GM18867 (cell line): ENCODE results near the gene PTPA.

Source experiments
- ATAC-seq: cut with Tn5 transposase; IDR thresholded peaks from one replicate; pipeline ENCODE4 v1.9.1; 2021; ENCODE audit warnings: mild to moderate bottlenecking, moderate library complexity; ENCODE audit not compliant: unreplicated experiment

Gene PTPA

DNA sequence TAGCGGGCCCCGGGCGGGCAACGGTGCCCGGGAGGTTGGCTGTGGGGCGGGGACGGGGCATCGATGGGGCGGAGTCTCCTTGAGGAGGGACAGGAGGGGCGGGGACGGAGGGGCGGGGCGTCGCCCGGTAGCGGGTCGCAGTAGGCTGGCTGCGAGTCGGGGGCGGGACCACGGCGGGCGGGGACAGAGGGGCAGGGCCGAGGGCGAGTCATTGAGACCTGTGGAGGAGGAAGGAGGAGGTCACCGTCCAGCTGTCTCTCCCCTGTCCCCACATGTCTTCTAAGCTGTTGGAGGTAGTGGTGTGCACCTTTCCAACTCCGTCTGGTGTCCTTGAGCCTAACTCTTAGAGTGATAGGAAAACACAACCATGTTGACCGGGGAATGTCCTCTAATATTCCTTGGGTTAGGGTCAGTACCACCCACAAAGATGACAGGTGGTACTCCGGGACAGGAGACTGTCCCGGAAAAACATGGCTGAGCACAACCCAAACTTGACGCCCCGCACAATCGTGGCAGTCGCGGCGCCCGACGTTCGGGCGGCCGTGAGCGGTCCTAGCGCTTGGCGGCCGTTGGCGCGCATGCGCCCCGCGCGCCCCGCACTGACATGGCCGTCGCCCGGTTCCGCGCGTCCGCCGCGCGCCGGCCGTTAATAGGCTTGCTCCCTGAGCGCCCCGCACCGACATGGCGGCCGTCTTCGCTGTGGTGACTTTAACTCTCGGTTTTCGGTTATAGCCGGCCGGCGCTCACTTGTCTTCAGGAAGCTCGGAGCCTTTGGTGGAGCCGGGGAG lies at the start of gene PTPA, which contains the start of gene CRAT:
PTPA (plus strand) TSS at position 676 of the 788 bp plus-strand sequence. CDS start 186 bp downstream, outside the sequence.
CRAT (minus strand) TSS at position 54 of the 788 bp plus-strand sequence. CDS start 284 bp downstream, outside the sequence.
- peak; percentile 80 for ATAC-seq

DNA sequence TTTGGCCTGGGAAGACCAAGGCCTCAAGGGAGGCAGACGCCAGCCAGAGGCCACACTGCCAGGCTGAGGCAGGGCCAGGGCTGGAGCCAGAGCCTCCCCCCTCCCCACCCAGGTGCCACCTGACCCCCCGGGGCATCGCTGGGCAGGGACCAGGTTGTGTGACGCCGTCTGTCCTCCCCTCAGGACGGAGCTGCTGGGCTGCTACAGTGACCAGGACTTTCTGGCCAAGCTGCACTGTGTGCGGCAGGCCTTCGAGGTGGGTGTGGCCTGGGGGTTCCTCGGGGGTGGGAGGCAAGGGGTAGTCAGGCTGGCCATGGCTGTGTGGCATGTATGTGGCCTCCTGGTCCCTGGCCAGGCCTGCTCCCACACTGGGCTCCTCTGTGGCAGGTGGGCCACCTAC lies 48.2 kb upstream of the PTPA start:
- no peak for ATAC-seq

DNA sequence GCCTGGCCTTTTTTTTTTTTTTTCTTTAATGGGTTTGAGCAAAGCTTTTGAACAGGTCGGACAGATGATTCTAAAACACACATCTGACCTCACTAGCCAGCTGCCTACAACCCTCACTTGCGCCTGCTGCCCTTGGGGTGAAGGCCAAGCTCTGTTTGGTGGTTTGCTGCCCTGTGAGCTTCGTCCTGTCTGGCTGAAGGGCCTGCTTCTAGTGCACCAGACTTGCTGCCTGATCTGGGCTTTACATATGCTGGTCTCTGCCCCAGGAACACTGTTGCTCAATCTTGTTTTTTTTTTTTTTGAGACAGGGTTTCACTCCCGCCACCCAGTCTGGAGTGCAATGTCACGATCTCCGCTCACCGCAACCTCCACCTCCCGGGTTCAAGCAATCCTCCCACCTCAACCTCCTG lies 46.7 kb upstream of the PTPA start:
- ATAC-seq, result no peak

GRCh38 chr9:129068110-129068509 lies 43.1 kb upstream of the PTPA start:
- no peak for ATAC-seq

- no peak for ATAC-seq
These were observed 42.0 kb upstream of the PTPA start for GRCh38 chr9:129068990-129069861.

DNA sequence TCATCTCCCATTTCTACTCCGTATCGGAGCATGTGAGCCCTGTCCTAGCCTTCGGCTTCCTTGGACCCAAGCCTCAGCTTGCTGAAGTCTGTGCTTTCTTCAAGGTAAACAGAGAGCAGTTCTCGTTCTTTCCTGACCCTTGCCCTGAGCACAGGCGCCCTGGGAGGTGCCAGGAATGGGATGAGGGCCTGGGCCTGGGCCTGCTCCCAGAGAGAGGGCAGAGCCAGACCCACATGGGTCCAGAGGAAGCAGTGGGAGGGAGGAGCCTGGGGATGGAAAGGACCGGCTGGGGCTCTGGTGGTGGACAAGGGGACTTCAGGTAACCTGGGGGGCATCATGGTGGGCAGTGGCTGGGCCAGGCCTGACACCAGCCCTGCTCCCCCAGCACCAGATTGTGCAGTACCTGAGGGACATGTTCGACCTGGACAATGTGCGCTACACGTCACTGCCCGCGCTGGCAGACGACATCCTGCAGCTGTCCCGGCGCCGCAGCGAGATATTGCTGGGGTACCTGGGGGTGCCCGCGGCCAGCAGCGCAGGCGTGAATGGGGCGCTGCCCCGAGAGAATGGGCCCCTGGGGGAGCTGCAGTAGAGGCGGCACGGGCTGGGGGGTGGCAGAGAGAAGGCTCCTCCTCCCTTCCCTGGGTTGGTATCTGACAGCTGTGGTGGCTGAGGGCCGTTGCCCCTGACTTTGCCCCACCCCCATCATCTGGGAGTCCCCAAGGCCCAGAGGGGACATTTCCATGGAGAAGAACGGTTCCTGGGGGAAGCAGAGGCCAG lies 41.2 kb upstream of the PTPA start:
- no peak for ATAC-seq

GRCh38 chr9:129070696-129071525 lies 40.3 kb upstream of the PTPA start:
- ATAC-seq, result no peak

GRCh38 chr9:129071526-129072126 lies 39.6 kb upstream of the PTPA start:
- no peak for ATAC-seq

DNA sequence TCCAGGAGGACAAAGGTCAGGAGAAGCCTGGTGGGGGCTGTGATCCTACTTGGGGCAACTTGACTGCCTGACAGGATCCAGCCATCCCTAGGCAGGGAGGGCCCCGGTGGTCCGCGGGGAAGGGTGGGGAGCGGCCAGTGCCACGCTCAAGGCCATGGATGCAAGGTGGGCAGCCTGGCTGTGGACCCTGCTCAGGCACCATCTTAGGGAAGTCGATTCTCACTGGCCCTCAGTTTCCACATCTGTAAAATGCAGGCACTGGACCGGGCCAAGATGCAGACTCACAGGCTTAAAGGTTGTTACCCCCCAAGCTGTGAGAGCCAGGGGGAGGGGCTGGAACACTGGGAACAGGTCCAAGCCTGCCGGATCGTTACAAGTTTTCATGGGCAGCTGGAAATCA lies 39.0 kb upstream of the PTPA start:
- no peak for ATAC-seq

DNA sequence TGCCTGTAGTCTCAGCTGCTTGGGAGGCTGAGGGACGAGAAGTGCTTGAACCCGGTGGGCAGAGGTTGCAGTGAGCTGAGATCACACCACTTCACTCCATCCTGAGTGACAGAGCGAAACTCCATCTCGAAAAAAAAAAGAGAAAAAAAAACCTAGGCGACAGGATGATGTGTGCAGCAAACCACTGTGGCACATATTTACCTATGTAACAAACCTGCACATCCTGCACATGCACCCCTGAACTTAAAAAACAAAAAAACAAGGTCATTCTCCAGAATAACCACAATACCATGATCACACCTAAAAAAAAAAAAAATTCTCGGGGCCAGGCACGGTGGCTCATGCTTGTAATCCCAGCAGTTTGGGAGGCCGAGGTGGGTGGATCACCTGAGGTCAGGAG lies 37.8 kb upstream of the PTPA start:
- no peak for ATAC-seq

DNA sequence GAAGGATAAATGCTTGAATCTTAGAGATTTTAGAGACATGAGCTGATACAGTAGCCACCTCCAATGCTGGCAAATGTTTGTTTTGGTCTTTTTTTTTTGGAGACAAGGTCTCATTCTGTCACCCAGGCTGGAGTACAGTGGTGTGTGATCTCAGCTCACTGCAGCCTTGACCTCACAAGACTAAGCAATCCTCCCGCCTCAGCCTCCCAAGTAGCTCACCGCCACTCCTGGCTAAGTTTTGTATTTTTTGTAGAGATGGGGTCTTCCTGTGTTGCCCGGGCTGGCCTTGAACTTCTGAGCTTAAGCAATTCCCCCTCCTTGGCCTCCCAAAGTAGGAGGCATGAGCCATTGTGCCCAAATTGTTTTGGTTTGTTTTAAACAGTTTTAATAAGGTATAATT lies 37.1 kb upstream of the PTPA start:
- no peak for ATAC-seq

DNA sequence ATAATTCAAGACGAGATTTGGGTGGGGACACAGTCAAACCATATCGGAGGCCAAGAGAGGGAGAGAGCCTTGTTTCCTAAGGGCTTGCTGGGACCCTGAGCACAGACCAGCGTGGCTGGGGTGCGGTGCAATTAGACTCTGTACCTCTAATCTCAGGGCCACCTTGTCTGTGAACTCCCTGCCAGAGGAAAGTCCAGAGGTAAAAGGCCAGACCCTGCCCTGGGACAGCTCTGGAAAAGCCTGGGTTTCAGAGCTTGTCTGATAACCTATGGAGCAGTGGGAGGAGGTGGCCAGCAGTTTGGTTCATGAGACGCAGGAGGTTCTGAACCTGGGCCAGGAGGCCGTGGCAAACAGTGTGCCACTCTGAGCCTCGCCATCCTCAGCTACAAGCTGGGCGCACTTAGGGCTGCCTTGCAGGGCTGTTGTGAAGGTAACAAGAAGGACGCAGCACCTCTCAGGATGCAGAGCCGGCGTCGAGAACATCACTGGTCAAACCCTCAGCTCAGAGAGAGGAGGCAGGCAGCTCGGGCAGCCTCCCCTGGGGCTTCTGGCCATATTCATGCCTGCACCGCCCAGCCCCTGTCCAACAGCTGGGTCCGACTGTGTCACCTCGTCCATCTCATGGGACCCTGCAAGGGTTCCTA lies 35.1 kb upstream of the PTPA start:
- ATAC-seq, result no peak

- ATAC-seq, result no peak
These were observed 34.6 kb upstream of the PTPA start for GRCh38 chr9:129076640-129077037.

DNA sequence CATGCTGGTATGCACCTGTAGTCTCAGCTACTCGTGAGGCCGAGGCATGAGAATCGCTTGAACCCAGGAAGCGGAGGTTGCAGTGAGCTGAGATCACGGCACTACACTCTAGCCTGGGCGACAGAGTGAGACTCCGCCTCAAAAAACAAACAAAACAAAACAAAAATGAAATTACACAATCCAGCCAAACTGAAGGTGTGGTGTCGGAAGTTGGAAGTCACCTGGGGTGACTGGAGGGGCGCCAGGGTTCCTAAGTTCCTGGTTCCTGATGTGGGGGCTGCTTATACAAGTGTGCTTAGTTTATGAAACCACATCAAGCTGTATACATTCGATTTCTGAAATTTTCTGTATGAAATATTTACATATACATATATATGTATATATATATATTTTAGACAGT lies 34.0 kb upstream of the PTPA start:
- ATAC-seq, result no peak

DNA sequence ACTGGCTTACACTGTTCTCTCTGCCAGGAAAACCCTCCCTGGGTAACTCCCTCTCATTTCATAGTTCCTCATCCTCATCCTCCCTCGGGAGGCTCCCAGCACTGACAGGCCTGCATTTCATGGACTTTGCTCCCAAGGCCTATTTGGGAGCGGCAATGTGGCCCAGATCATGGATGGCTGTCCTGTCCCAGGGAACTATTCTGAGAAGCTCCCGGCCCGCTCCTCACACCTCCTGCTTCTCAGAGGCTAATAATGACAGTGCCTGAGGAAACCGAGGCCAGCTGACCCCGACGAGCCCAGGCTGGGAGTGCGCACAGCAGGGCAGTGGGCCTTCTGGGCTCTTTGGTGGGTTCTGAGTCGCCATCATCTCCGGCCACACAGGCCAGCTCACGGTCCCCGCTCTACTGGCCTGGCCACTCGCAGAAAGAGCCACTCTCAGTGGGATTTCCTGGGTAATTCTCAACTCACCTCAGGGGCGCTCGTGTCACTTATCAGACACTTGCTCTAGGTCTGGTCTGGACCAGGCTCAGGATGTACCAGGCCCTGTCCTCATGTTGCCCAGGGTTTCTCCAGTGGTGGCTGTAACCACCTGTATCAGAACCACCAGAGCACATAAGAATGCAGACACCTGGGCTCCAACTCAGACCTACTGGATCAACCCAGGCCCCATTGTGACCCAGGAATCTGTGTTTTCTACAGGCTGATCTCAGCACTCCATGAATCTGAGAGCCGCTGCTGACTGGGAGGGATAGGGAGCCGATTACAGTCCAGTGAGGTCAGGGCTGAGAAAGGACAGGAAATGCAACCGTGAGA lies 32.3 kb upstream of the PTPA start:
- ATAC-seq, result no peak

DNA sequence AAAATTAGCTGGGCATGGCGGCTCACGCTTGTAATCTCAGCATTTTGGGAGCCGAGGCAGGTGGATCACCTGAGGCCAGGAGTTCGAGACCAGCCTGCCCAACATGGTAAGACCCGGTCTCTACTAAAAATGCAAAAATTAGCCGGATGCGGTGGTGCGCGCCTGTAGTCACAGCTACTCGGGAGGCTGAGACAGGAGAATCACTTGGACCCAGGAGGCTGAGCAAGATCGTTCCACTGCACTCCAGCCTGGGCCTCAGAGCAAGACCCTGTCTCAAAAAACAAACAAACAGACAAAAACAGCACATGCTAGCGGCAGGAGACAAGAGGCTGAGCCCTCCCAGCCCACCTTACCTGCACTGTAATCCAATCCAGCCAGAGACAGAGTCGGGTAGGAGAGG lies 31.4 kb upstream of the PTPA start:
- no peak for ATAC-seq

GRCh38 chr9:129080298-129080600 lies 31.0 kb upstream of the PTPA start:
- ATAC-seq, result no peak

DNA sequence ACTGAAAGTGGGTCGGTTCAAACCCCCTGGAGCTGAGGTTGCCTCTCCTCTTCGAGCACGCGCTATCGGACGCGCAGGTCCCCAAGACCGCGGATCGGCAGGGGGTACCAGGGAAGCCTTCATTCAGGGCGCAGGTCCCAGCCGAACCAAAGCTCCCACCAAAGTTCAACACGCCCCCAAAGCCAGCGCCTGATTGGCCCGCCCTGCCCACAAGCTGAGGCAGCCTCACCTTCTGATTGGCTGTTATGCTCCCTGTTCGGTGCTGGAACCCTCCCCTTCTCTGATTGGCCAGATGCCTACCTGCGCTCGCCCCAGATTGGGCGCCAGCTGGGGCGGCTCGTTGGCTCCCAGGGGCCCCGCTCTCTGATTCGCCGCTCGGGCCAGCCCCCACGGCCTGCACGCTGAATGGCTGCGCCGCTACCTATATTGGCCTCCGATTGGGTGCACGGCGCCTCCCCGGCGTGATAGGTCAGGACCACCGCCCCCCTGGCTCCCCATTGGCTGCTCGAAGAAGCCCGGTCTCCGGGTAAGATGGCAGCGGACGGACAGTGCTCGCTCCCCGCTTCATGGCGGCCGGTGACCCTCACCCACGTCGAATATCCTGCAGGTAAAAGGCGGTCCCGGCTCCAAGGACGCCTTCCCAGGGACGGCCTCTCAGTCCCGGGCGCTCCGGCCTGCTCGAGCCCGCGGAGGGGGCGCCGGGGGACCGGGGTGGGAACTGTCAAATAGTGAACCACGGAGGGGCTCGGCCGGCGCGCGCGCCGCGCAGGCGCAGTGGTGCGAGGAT lies 30.4 kb upstream of the PTPA start, which contains the start of gene DOLPP1:
DOLPP1 (plus strand) TSS at position 511 of the 787 bp plus-strand sequence; CDS start at position 532, 21 bp downstream.
- ATAC-seq, result peak; percentile 92
